ENCODE data around the gene ADORA3. TPM values are rescaled to one million over a fixed set of nuclear protein-coding genes. Genes with fewer than 3 reads are reported as not detected.

The ADORA3 gene
- total RNA-seq, 1 donor, result not detected

DNA sequence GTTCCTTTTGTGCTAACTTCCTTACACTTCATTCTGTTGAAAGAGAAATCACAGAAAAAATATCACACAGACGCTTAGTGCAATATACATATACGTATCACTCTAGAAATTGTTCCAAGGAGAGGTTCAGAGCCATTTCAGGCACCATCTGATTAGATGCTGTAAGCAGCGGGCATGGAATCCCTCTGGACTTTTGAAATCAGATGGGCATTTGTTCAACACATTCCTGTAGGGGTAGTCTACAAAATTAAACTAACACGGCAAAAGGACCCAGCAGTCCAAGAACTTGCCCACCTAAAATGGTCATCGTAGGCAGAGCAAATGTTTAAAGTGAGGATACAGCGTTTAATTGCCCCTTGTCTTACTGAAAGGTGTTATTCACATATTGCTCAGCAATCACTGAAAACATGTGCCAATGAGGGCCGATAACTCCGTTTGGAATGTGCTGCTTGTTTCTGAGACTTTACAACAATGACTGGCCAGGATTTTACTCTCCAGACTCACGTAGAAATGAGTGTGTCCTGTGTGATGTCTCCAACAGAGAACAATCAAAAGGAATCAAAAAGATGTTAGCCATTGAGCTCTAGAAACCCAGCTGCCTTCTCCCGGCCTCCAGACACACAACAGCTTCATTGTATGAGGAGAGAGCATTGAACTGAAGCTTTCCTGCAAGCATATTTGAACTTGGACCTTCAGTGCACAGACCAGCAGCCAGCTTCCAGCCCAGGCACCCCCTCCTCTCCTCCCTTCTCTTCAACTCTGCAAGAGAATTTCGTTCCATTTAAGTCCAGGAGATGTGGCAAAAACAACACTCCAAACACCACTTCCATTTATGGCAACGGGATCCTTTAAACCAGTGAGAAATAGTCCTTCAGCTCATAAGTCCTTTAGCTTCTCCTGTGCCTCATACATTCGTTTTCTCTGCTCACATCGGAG lies 32.1 kb upstream of the ADORA3 start:
- DNase-seq (ENCODE audit: insufficient read length, low spot score, missing footprints), result peak; percentile 71
- Histone ChIP-seq H3K4me2 (ENCODE audit: insufficient read depth, low read length) (peak overlapping the region; percentile 61), H3K36me3 (ENCODE audit: insufficient read depth, low read length) (no peaks in the 10 kb centered on the region), H3K4me3 (ENCODE audit: insufficient read depth, low read length) (peak overlapping the region; percentile 39), H3K79me2 (ENCODE audit: insufficient read depth, low read length) (no peaks in the 10 kb centered on the region), H3K4me1 (ENCODE audit: insufficient read depth, low read length) (peaks cover 27% of the 10 kb centered on the region), H3K27me3 (ENCODE audit: insufficient read depth, low read length) (no peaks in the 10 kb centered on the region), H3K27ac (ENCODE audit: low read depth, low read length) (peak overlapping the region; percentile 0), H4K20me1 (ENCODE audit: insufficient read depth, low read length) (no peaks in the 10 kb centered on the region), H2AFZ (ENCODE audit: low read length) (peak overlapping the region; percentile 69), H3K9me3 (ENCODE audit: low read depth, low read length) (no peaks in the 10 kb centered on the region)
- no peak for TF ChIP-seq CTCF (IDR thresholded peaks at IDR 0.05; ENCODE audit: extremely low read depth, low read depth, low read length)

- Histone ChIP-seq H3K36me3 (ENCODE audit: insufficient read depth, low read length) (no peaks in the 10 kb centered on the region), H2AFZ (ENCODE audit: low read length) (no peak overlapping the region), H3K27ac (ENCODE audit: low read depth, low read length) (no peak overlapping the region), H3K4me2 (ENCODE audit: insufficient read depth, low read length) (no peak overlapping the region), H3K27me3 (ENCODE audit: insufficient read depth, low read length) (no peaks in the 10 kb centered on the region), H3K9me3 (ENCODE audit: low read depth, low read length) (no peaks in the 10 kb centered on the region), H3K79me2 (ENCODE audit: insufficient read depth, low read length) (no peaks in the 10 kb centered on the region), H3K4me1 (ENCODE audit: insufficient read depth, low read length) (peaks cover 9% of the 10 kb centered on the region), H4K20me1 (ENCODE audit: insufficient read depth, low read length) (no peaks in the 10 kb centered on the region), H3K4me3 (ENCODE audit: insufficient read depth, low read length) (no peak overlapping the region)
- DNase-seq (ENCODE audit: insufficient read length, low spot score, missing footprints), result no peak
- no peak for TF ChIP-seq CTCF (IDR thresholded peaks at IDR 0.05; ENCODE audit: extremely low read depth, low read depth, low read length)
Measured at GRCh38 chr1:111520053-111520452, 16.6 kb upstream of the ADORA3 start.

DNA sequence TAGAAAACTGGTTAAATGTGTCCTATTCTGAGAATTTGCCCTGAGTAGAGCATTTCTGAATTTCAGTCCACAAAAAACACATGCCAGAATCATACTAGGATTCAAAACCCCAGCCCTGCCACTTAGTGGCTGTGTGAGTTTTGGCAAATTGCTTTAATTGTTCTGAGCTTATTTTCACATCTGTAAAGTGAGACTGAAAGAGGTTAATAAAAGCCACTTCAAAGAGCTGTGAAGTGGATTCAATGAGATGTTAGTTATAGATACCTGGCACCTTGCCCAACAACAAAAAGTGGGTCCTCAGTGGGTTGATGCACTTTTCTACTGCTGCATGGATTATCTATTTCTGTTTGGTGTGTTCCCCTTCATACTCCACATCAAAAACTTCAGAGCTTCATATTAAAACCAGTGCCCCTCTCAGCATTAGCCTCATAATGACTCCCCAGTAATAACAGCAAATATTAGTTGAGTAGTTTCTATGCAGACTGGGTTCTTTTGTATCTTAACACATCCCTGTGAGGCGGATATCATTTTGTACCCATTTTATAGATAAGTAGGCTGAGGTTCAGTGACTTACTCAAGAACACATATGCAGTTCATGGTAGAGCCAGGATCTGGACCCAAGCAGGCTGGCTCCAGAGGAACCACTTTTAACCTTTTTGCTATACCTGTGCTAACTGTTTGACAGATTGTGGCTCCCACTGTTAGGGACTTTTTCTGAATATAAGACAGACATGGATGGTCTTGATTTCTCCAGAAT lies 14.2 kb upstream of the ADORA3 start:
- DNase-seq (ENCODE audit: insufficient read length, low spot score, missing footprints), result no peak
- H2AFZ ChIP-seq (ENCODE audit: low read length), result no peak overlapping the region
- peaks cover 9% of the 10 kb centered on the region for H3K4me1 ChIP-seq (ENCODE audit: insufficient read depth, low read length)
- H3K27me3 ChIP-seq (ENCODE audit: insufficient read depth, low read length), result no peaks in the 10 kb centered on the region
- no peak overlapping the region for H3K4me2 ChIP-seq (ENCODE audit: insufficient read depth, low read length)
- no peak overlapping the region for H3K4me3 ChIP-seq (ENCODE audit: insufficient read depth, low read length)
- TF ChIP-seq CTCF (IDR thresholded peaks at IDR 0.05; ENCODE audit: extremely low read depth, low read depth, low read length), result no peak
- no peaks in the 10 kb centered on the region for H3K36me3 ChIP-seq (ENCODE audit: insufficient read depth, low read length)
- no peaks in the 10 kb centered on the region for H3K79me2 ChIP-seq (ENCODE audit: insufficient read depth, low read length)
- no peaks in the 10 kb centered on the region for H4K20me1 ChIP-seq (ENCODE audit: insufficient read depth, low read length)
- no peak overlapping the region for H3K27ac ChIP-seq (ENCODE audit: low read depth, low read length)
- H3K9me3 ChIP-seq (ENCODE audit: low read depth, low read length), result no peaks in the 10 kb centered on the region
